Parathyroid adenoma (tissue), 2 donors: Measurements from ENCODE around the gene KIAA0040.
A peak's percentile ranks its signal among the peaks of the same experiment; 100 is the strongest.

Experiments used
- H2AFZ ChIP-seq: fragments of 300-600 bp; sonication (generic); one replicate; pipeline ENCODE4 v1.7.0; 2017; ENCODE audit warnings: antibody characterized with exemption, mild to moderate bottlenecking
- H3K27ac ChIP-seq: fragments of 300-600 bp; sonication (generic); one replicate; pipeline ENCODE4 v1.7.0; 2017
- H3K27me3 ChIP-seq: fragments of 300-600 bp; sonication (generic); one replicate; pipeline ENCODE4 v1.7.0; 2017; ENCODE audit warnings: low read length; ENCODE audit not compliant: control insufficient read depth, insufficient read depth
- H3K36me3 ChIP-seq: fragments of 300-600 bp; sonication (generic); one replicate; pipeline ENCODE4 v1.7.0; 2017; ENCODE audit warnings: low read length; ENCODE audit not compliant: control insufficient read depth, insufficient read depth
- H3K4me1 ChIP-seq: fragments of 300-600 bp; sonication (generic); one replicate; pipeline ENCODE4 v1.7.0; 2017; ENCODE audit warnings: control low read depth
- H3K4me2 ChIP-seq: fragments of 300-600 bp; sonication (generic); one replicate; pipeline ENCODE4 v1.7.0; 2017; ENCODE audit warnings: low read length
- H3K4me3 ChIP-seq: fragments of 300-600 bp; sonication (generic); one replicate; pipeline ENCODE4 v1.7.0; 2017; ENCODE audit warnings: low read depth, low read length
- H3K79me2 ChIP-seq: fragments of 300-600 bp; sonication (generic); one replicate; pipeline ENCODE4 v1.7.0; 2017; ENCODE audit warnings: control low read depth
- H3K9ac ChIP-seq: fragments of 300-600 bp; sonication (generic); one replicate; pipeline ENCODE4 v1.7.0; 2017; ENCODE audit warnings: mild to moderate bottlenecking
- H3K9me3 ChIP-seq: fragments of 300-600 bp; sonication (generic); one replicate; pipeline ENCODE4 v1.7.0; 2017; ENCODE audit warnings: low read length; ENCODE audit not compliant: control insufficient read depth
- TF ChIP-seq, protein P1 (sequence below): fragments of 300-600 bp; sonication (generic); IDR thresholded peaks from one replicate; pipeline ENCODE4 v1.7.0; 2017; ENCODE audit warnings: antibody characterized with exemption, mild to moderate bottlenecking
- donor health status: primary hyperparathyroidism.

The KIAA0040 gene

DNA sequence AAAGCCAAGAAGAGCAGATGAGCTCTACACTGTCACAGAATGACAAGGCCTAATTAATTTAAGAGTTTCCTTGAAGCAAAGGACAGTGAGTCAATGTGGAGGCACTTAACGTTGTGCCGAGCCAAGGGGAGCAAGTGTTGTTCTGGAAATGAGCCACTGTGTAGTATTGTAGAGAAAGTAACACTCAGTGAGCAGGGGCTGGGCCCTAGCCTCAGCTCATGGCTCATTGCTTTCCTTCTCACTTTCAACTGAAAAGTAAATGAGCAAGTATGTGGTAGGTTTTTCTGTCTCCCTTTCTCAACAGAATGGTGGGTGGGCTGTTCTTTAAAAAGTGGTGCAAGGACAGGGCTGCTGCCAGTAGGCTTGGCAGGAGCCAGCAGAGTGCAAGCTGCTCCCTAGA is 11.8 kb upstream of the KIAA0040 start:
- TF ChIP-seq, protein P1, sequence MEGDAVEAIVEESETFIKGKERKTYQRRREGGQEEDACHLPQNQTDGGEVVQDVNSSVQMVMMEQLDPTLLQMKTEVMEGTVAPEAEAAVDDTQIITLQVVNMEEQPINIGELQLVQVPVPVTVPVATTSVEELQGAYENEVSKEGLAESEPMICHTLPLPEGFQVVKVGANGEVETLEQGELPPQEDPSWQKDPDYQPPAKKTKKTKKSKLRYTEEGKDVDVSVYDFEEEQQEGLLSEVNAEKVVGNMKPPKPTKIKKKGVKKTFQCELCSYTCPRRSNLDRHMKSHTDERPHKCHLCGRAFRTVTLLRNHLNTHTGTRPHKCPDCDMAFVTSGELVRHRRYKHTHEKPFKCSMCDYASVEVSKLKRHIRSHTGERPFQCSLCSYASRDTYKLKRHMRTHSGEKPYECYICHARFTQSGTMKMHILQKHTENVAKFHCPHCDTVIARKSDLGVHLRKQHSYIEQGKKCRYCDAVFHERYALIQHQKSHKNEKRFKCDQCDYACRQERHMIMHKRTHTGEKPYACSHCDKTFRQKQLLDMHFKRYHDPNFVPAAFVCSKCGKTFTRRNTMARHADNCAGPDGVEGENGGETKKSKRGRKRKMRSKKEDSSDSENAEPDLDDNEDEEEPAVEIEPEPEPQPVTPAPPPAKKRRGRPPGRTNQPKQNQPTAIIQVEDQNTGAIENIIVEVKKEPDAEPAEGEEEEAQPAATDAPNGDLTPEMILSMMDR: no peak
- no peaks in the 10 kb centered on the region for H3K4me1 ChIP-seq
- H3K4me3 ChIP-seq: no peak overlapping the region

GRCh38 chr1:175203570-175204068 is 11.0 kb upstream of the KIAA0040 start:
- Histone ChIP-seq H3K27ac (no peak overlapping the region), H3K27me3 (no peaks in the 10 kb centered on the region), H3K79me2 (no peaks in the 10 kb centered on the region), H3K4me2 (no peak overlapping the region), H3K36me3 (no peaks in the 10 kb centered on the region), H2AFZ (no peak overlapping the region), H3K4me1 (no peaks in the 10 kb centered on the region), H3K9ac (no peak overlapping the region), H3K4me3 (no peak overlapping the region), H3K9me3 (no peaks in the 10 kb centered on the region)
- TF ChIP-seq, protein P1: no peak

More for the DNA sequence above, 11.8 kb upstream of the KIAA0040 start:
- H3K79me2 ChIP-seq: no peaks in the 10 kb centered on the region
- no peaks in the 10 kb centered on the region for H3K36me3 ChIP-seq
- no peak overlapping the region for H3K27ac ChIP-seq
- no peaks in the 10 kb centered on the region for H3K27me3 ChIP-seq
- no peak overlapping the region for H2AFZ ChIP-seq
- H3K9ac ChIP-seq: no peak overlapping the region
- H3K9me3 ChIP-seq: no peaks in the 10 kb centered on the region
- H3K4me2 ChIP-seq: no peak overlapping the region

- Histone ChIP-seq H3K27ac (peak overlapping the region; percentile 68), H3K36me3 (no peaks in the 10 kb centered on the region), H3K79me2 (no peaks in the 10 kb centered on the region), H3K27me3 (no peaks in the 10 kb centered on the region), H3K9ac (no peak overlapping the region), H2AFZ (no peak overlapping the region), H3K9me3 (no peaks in the 10 kb centered on the region), H3K4me2 (no peak overlapping the region), H3K4me3 (no peak overlapping the region), H3K4me1 (no peaks in the 10 kb centered on the region)
- TF ChIP-seq, protein P1: no peak
These were observed 8.3 kb upstream of the KIAA0040 start for GRCh38 chr1:175200678-175201521.

GRCh38 chr1:175198332-175198731 is 5.8 kb upstream of the KIAA0040 start:
- Histone ChIP-seq H3K9ac (no peak overlapping the region), H3K4me2 (no peak overlapping the region), H3K27ac (no peak overlapping the region), H3K79me2 (no peaks in the 10 kb centered on the region), H3K36me3 (no peaks in the 10 kb centered on the region), H2AFZ (no peak overlapping the region), H3K9me3 (no peaks in the 10 kb centered on the region), H3K4me3 (no peak overlapping the region), H3K27me3 (no peaks in the 10 kb centered on the region), H3K4me1 (no peaks in the 10 kb centered on the region)
- TF ChIP-seq, protein P1: no peak
